ENCODE results near the gene PEX19. TPM values are rescaled to one million over a fixed set of nuclear protein-coding genes. Genes with fewer than 3 reads are reported as not detected.
A peak's percentile ranks its signal among the peaks of the same experiment; 100 is the strongest.

Gene PEX19
- total RNA-seq, 6 donors from 2014 or later, result 28.3 to 69.1 (median 40.6) TPM

- Histone ChIP-seq H3K4me3 (no peak overlapping the region), H3K27ac (no peak overlapping the region), H3K4me1 (peaks cover 0 to 10% (median 0%) of the 10 kb centered on the region in 4 donors), H3K9me3 (no peaks in the 10 kb centered on the region), H3K36me3 (peaks cover 50 to 97% (median 77%) of the 10 kb centered on the region in 4 donors), H3K27me3 (no peaks in the 10 kb centered on the region)
- TF ChIP-seq POLR2AphosphoS5 (IDR thresholded peaks at IDR 0.05) (no peak), POLR2A (IDR thresholded peaks at IDR 0.05) (no peak), EP300 (IDR thresholded peaks at IDR 0.05) (no peak)
- TF ChIP-seq, protein P1, sequence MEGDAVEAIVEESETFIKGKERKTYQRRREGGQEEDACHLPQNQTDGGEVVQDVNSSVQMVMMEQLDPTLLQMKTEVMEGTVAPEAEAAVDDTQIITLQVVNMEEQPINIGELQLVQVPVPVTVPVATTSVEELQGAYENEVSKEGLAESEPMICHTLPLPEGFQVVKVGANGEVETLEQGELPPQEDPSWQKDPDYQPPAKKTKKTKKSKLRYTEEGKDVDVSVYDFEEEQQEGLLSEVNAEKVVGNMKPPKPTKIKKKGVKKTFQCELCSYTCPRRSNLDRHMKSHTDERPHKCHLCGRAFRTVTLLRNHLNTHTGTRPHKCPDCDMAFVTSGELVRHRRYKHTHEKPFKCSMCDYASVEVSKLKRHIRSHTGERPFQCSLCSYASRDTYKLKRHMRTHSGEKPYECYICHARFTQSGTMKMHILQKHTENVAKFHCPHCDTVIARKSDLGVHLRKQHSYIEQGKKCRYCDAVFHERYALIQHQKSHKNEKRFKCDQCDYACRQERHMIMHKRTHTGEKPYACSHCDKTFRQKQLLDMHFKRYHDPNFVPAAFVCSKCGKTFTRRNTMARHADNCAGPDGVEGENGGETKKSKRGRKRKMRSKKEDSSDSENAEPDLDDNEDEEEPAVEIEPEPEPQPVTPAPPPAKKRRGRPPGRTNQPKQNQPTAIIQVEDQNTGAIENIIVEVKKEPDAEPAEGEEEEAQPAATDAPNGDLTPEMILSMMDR (IDR thresholded peaks at IDR 0.05), result no peak
- peak; percentile 19 to 67 for ATAC-seq (ENCODE audit: low FRiP score in 2 of 2)
- 74 to 87% methylated on average over 4 of the region's 4 CpGs for WGBS, 2 donors
- DNase-seq, result peak in 1 of 2 donors; percentile 32
Measured at GRCh38 chr1:160227034-160227433, 57.9 kb downstream of the PEX19 start.

Small RNA genes within 50 kb of the gene (small RNA-seq; reads per million reads assigned to genes)
- gene RF00019, result 0 reads per million in 4 donors

Other genes with a start within 250 kb of the PEX19 start
- under 1 TPM in 1 of 6 donors, not detected in 5; 0.11 TPM for gene KCNJ10, start 215.0 kb downstream of the PEX19 start, total RNA-seq
- gene KCNJ9, start 203.6 kb downstream of the PEX19 start, total RNA-seq, result not detected
- gene IGSF8, start 186.5 kb downstream of the PEX19 start, total RNA-seq, result 10 to 100 TPM; 13.6 to 43.8 (median 36.9) TPM
- 10 to 100 TPM in 2 of 6 donors, 1 to 10 TPM in 4; 2.2 to 36.7 (median 3.8) TPM for gene ATP1A2, start 169.4 kb downstream of the PEX19 start, total RNA-seq
- gene ATP1A4, start 133.5 kb downstream of the PEX19 start, total RNA-seq, result under 1 TPM in 2 of 6 donors, not detected in 4; 0.52 to 0.61 TPM
- gene CASQ1, start 94.6 kb downstream of the PEX19 start, total RNA-seq, result under 1 TPM in 2 of 6 donors, not detected in 4; 0.17 to 0.91 TPM
- 100 to 1,000 TPM in 1 of 6 donors, 10 to 100 TPM in 5; 30.4 to 174 (median 67.9) TPM for gene PEA15, start 79.7 kb downstream of the PEX19 start, total RNA-seq
- 100 to 1,000 TPM; 108 to 340 (median 155) TPM for gene DCAF8, start 22.6 kb downstream of the PEX19 start, total RNA-seq
- 100 to 1,000 TPM in 5 of 6 donors, 10 to 100 TPM in 1; 99.4 to 165 (median 141) TPM for gene COPA, start 58.1 kb upstream of the PEX19 start, total RNA-seq
- 100 to 1,000 TPM in 2 of 6 donors, 10 to 100 TPM in 4; 55.9 to 116 (median 70.8) TPM for gene NCSTN, start 58.2 kb upstream of the PEX19 start, total RNA-seq
- 1 to 10 TPM in 1 of 6 donors, under 1 TPM in 2, not detected in 3; 0.20 to 1.0 (median 0.33) TPM for gene NHLH1, start 81.9 kb upstream of the PEX19 start, total RNA-seq
- gene VANGL2, start 115.4 kb upstream of the PEX19 start, total RNA-seq, result 1 to 10 TPM; 2.0 to 4.8 (median 2.7) TPM
- gene SLAMF6, start 238.1 kb upstream of the PEX19 start, total RNA-seq, result 10 to 100 TPM in 1 of 6 donors, 1 to 10 TPM in 5; 2.7 to 10.7 (median 3.4) TPM